ENCODE measurements around the gene ATP2B3. TPM values are rescaled to one million over a fixed set of nuclear protein-coding genes. Genes with fewer than 3 reads are reported as not detected.

Gene ATP2B3
- total and polyA plus RNA-seq, 2 donors (not counting 3 experiments of a cell fraction or from before 2014, with no cell fraction given) = 0.01 to 0.07 TPM

GRCh38 chrX:153501530-153501929, 15.9 kb upstream of the ATP2B3 start:
- FAIRE-seq = no peak
- Histone ChIP-seq H3K27ac (ENCODE audit: insufficient read depth, low read depth, low read length) (no peak overlapping the region), H3K79me2 (ENCODE audit: control insufficient read depth, insufficient read depth, low read length) (peaks cover 2% of the 10 kb centered on the region), H3K27me3 (ENCODE audit: control insufficient read depth in 2 of 2, insufficient read depth in 2 of 2, low read length in 2 of 2) (no peaks in the 10 kb centered on the region), H3K4me3 (replicated peaks in 1 of 3; ENCODE audit: insufficient read depth in 1 of 3, low read depth in 1 of 3, low read length in 3 of 3) (no peak overlapping the region), H2AFZ (ENCODE audit: low read depth, low read length) (no peak overlapping the region), H3K36me3 (ENCODE audit: control insufficient read depth in 2 of 2, extremely low read depth in 1 of 2, insufficient read depth in 2 of 2, low read length in 2 of 2) (peaks cover 0 to 34% of the 10 kb centered on the region in 2 experiments), H4K20me1 (replicated peaks; ENCODE audit: control insufficient read depth, extremely low read depth, insufficient read depth, low read length) (no peaks in the 10 kb centered on the region), H3K4me1 (ENCODE audit: control insufficient read depth, extremely low read depth, insufficient read depth, low read length) (no peaks in the 10 kb centered on the region), H3K9me1 (replicated peaks; ENCODE audit: control insufficient read depth, extremely low read depth, insufficient read depth, low read length) (no peaks in the 10 kb centered on the region), H3K9ac (replicated peaks; ENCODE audit: extremely low read depth, insufficient read depth, low read length) (no peak overlapping the region), H3K9me3 (replicated peaks; ENCODE audit: control insufficient read depth, insufficient read depth, low read length) (no peaks in the 10 kb centered on the region), H3K4me2 (ENCODE audit: insufficient read depth, low read length) (no peak overlapping the region)
- TF ChIP-seq MAX (IDR thresholded peaks at IDR 0.05; ENCODE audit: insufficient read depth, insufficient read length) (no peak), MYC (IDR thresholded peaks at IDR 0.05; ENCODE audit: low read depth, low read length) (no peak), EZH2 (IDR thresholded peaks at IDR 0.05; ENCODE audit: borderline replicate concordance, low read depth, low read length, severe bottlenecking) (no peak), CTCF (IDR thresholded peaks at IDR 0.05; ENCODE audit: extremely low read depth in 1 of 2, insufficient read depth in 1 of 2, low read depth in 1 of 2, low read length in 2 of 2) (no peak), JUN (IDR thresholded peaks at IDR 0.05; ENCODE audit: borderline replicate concordance, insufficient read depth, insufficient read length, low read depth) (no peak), FOS (IDR thresholded peaks at IDR 0.05; ENCODE audit: borderline replicate concordance, insufficient read depth, low read length) (no peak), POLR2A (IDR thresholded peaks at IDR 0.05; ENCODE audit: low read depth, low read length) (no peak), POLR2AphosphoS5 (IDR thresholded peaks at IDR 0.05; ENCODE audit: insufficient read depth, low read depth, low read length) (no peak), GATA2 (IDR thresholded peaks at IDR 0.05; ENCODE audit: insufficient read depth, insufficient read length, low read depth, low read length) (no peak)
- ChIA-PET POLR2A (no interaction called here), CTCF (interaction anchor here (1.2 to 1.9 kb wide), 2 partner anchors 31 to 41 kb away, joined by 5 to 7 read pairs; partner anchors contain the start of gene HAUS7)
- no peak for DNase-seq (ENCODE audit: low read depth, low spot score)
- dilution Hi-C loops (cut with MboI; ENCODE audit: extremely low pct_ligation_motif_present, low sequenced_read_pairs) = no loop called here
- intact Hi-C loops (cut with micrococcal nuclease) = no loop called here
- no TSS peak for BruUV-seq (replicated peaks)
